Lower leg skin (tissue), 3 donors: Measurements from ENCODE around the gene CYP2A7.
"Not testable (repeated sequence)": the region's sequence is repeated elsewhere in the genome, so short reads cannot be mapped to it uniquely, and the experiment has no call there.

Source experiments
- POLR2A ChIP-seq, 2 donors: fragments of 450-650 bp; IDR thresholded peaks; one replicate each; pipeline ENCODE4 v1.6.1; 2016 to 2017; ENCODE audit warnings: antibody characterized with exemption in 2 of 2, mild to moderate bottlenecking in 1 of 2, moderate library complexity in 1 of 2
- TF ChIP-seq, protein P1 (sequence below), 3 donors: fragments of 450-650 bp; IDR thresholded peaks; one replicate each; pipeline ENCODE4 v1.5.1; 2016; ENCODE audit warnings: antibody characterized with exemption in 3 of 3, mild to moderate bottlenecking in 3 of 3, moderate library complexity in 2 of 3

GRCh38 chr19:40838477-40838876 is 43.6 kb downstream of the CYP2A7 start:
- TF ChIP-seq, protein P1, sequence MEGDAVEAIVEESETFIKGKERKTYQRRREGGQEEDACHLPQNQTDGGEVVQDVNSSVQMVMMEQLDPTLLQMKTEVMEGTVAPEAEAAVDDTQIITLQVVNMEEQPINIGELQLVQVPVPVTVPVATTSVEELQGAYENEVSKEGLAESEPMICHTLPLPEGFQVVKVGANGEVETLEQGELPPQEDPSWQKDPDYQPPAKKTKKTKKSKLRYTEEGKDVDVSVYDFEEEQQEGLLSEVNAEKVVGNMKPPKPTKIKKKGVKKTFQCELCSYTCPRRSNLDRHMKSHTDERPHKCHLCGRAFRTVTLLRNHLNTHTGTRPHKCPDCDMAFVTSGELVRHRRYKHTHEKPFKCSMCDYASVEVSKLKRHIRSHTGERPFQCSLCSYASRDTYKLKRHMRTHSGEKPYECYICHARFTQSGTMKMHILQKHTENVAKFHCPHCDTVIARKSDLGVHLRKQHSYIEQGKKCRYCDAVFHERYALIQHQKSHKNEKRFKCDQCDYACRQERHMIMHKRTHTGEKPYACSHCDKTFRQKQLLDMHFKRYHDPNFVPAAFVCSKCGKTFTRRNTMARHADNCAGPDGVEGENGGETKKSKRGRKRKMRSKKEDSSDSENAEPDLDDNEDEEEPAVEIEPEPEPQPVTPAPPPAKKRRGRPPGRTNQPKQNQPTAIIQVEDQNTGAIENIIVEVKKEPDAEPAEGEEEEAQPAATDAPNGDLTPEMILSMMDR (IDR thresholded peaks at IDR 0.05) = not testable (repeated sequence)
- TF ChIP-seq POLR2A (IDR thresholded peaks at IDR 0.05) = not testable (repeated sequence)
